Right kidney (tissue), 1 donor: ENCODE data around the gene NAA50.
A peak's percentile ranks its signal among the peaks of the same experiment; 100 is the strongest.

ENCODE experiments used
- DNase-seq: peaks from one replicate; pipeline ENCODE4 v3.0.0-alpha.2; 2016

Gene NAA50

DNA sequence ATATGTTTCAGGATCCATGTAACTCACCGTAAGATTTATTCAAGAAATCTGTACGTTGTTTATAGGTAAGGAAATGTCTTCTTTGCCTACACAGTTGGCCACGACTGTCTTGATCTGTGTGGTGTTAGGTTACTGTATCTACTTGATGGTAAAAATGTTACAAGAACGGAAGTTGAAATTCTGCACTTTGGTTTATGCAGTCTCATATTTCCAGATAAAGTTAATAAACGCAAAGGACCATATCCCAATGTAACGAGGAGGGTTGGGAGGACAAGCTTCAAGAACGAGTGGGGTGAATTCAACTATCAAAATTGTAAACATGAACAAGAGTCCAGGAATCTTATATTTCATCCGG is 50.6 kb downstream of the NAA50 start:
- DNase-seq = peak; percentile 54

DNA sequence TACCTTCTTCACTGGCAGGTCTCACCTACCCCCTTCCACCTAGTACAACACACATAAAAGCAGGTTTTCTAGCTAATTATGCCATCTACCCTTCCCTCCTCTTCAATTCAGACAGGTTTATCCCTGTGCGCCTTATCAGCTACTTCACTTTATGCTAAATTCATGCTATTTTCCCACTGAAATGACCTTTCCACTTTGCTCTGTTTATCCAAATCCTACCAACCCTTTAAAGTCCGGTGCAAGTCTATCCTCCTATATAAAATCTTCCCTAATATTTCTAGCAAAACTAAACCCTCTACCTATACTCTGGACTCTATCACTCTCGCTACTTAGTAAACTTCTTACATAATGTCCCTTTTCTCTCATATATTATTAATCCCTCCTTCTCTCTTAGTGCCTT is 55.6 kb downstream of the NAA50 start:
- no peak for DNase-seq

GRCh38 chr3:113685956-113686721 is 59.9 kb downstream of the NAA50 start:
- DNase-seq = no peak

DNA sequence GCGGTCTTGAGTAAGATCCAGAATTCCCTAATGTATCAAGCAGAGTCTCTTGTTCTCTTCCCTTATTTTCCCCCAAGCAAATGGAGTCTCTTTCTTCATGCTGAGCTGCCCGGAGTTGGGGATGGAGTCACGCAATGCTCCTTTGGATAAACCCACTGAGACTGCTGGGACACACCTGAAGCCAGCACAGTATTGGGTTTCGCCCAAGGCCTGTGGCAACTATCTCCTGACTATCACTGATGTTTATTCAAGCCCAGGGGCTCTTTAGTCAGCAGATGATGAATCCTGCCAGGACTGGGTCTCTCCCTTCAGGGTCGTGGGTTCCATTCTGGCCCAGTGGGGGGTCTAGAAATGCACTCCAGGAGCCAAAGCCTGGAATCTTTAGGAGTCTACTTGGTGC is 60.9 kb downstream of the NAA50 start:
- no peak for DNase-seq

GRCh38 chr3:113684271-113684819 is 61.7 kb downstream of the NAA50 start:
- DNase-seq = no peak

DNA sequence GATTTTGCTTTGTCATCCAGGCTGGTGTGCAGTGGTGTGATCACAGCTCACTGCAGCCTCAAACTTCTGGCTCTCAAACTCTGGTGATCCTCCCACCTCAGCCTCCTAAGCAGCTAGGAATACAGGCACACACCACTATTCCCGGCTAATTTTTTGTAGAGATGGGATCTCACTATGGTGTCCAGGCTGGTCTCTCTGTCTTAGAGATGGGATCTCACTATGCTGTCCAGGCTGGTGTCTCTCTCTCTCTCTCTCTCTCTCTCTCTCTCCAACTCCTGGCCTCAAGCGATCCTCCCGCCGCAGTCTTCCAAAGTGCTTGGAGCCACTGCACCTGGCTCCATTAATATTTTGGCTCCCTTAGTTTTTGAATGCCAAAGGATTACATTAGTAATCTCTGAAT is 67.3 kb downstream of the NAA50 start:
- DNase-seq = no peak

DNA sequence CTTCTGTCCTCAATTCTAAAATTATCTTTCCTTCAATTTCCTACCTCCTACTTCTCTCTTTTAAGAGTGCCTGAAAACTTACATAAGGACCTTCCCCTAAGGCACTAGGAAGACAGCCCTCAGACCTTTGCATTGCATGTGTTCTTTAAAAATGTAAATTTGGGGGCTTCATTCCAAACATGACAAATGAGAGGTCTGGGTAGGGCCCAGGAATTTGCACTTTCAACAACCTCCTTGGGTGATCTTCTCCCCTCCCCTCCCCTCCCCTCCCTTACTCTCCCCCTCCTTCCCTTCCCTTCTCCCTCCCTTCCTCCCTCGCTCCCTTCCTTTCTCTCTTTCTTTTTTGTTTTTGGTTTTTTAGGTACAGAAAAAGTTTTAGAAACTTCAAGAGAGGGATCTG is 68.3 kb downstream of the NAA50 start:
- DNase-seq = no peak

GRCh38 chr3:113676261-113676660 is 69.8 kb downstream of the NAA50 start:
- no peak for DNase-seq

- no peak for DNase-seq
Measured at GRCh38 chr3:113673593-113673992, 72.5 kb downstream of the NAA50 start.

DNA sequence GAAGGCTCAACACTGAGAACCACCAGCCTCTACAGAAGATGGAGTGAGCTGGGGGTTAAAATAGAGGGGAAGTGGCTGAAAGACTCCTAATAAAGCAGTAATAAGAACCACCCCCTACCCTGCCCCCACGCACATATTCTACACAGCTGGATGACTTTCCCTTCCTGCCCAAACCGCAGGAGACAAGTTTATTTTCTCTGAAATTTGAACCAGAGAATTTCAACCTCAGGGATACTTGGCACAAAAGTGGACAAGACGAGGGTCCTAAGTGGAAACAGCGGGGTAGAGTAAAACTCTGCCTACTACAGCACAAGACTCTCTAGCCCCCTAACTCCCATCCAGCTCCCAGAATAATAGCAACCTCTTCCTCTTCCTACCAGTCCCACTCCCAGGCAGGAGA is 78.0 kb downstream of the NAA50 start:
- DNase-seq = peak; percentile 41
